ENCODE results near the gene NEMP1.

Gene NEMP1

GRCh38 chr12:57107456-57108155 lies 29.0 kb upstream of the NEMP1 start:
- DNase-seq (ENCODE audit: low read depth): no peak

- DNase-seq (ENCODE audit: low read depth): no peak
These were observed 27.6 kb upstream of the NEMP1 start for GRCh38 chr12:57106021-57106708.

- no peak for DNase-seq (ENCODE audit: low read depth)
These were observed 26.6 kb upstream of the NEMP1 start for GRCh38 chr12:57105011-57105753.

GRCh38 chr12:57104292-57104910 lies 25.8 kb upstream of the NEMP1 start:
- DNase-seq (ENCODE audit: low read depth): no peak

- DNase-seq (ENCODE audit: low read depth): no peak
These were observed 25.3 kb upstream of the NEMP1 start for GRCh38 chr12:57103856-57104255.

GRCh38 chr12:57101892-57102695 lies 23.5 kb upstream of the NEMP1 start:
- no peak for DNase-seq (ENCODE audit: low read depth)

GRCh38 chr12:57099766-57100165 lies 21.2 kb upstream of the NEMP1 start:
- DNase-seq (ENCODE audit: low read depth): no peak

- no peak for DNase-seq (ENCODE audit: low read depth)
These were observed 20.6 kb upstream of the NEMP1 start for GRCh38 chr12:57099047-57099714.

GRCh38 chr12:57098546-57098945 lies 20.0 kb upstream of the NEMP1 start:
- DNase-seq (ENCODE audit: low read depth): no peak

- no peak for DNase-seq (ENCODE audit: low read depth)
These were observed 18.9 kb upstream of the NEMP1 start for GRCh38 chr12:57097554-57097835.

- no peak for DNase-seq (ENCODE audit: low read depth)
These were observed 18.4 kb upstream of the NEMP1 start for GRCh38 chr12:57096748-57097553.

GRCh38 chr12:57096099-57096572 lies 17.5 kb upstream of the NEMP1 start:
- DNase-seq (ENCODE audit: low read depth): no peak

- no peak for DNase-seq (ENCODE audit: low read depth)
These were observed 16.8 kb upstream of the NEMP1 start for GRCh38 chr12:57095440-57095839.

- DNase-seq (ENCODE audit: low read depth): no peak
These were observed 15.9 kb upstream of the NEMP1 start for GRCh38 chr12:57094208-57095160.

GRCh38 chr12:57093415-57094207 lies 15.0 kb upstream of the NEMP1 start:
- no peak for DNase-seq (ENCODE audit: low read depth)

GRCh38 chr12:57092876-57093414 lies 14.4 kb upstream of the NEMP1 start:
- no peak for DNase-seq (ENCODE audit: low read depth)

GRCh38 chr12:57092529-57092862 lies 13.9 kb upstream of the NEMP1 start:
- no peak for DNase-seq (ENCODE audit: low read depth)

Data from GM04503 (cell line).